Loucy (cell line): ENCODE measurements around the gene CTDSP2.

Experiments used
- H2AFZ ChIP-seq: fragments of 200-600 bp; sonication (generic); 2 replicates; pipeline ENCODE4 v1.6.0; 2016; ENCODE audit warnings: antibody characterized with exemption, mild to moderate bottlenecking, low read length, moderate library complexity
- H3F3A ChIP-seq: fragments of 200-600 bp; 2 replicates; pipeline ENCODE4 v1.6.0; 2016; ENCODE audit warnings: antibody characterized with exemption, low read depth, mild to moderate bottlenecking
- H3K27me3 ChIP-seq: fragments of 200-600 bp; sonication (generic); 2 replicates; pipeline ENCODE4 v1.6.1; 2014; ENCODE audit warnings: low read length, mild to moderate bottlenecking; ENCODE audit not compliant: insufficient read depth, poor library complexity, severe bottlenecking
- H3K36me3 ChIP-seq: fragments of 200-600 bp; sonication (generic); 2 replicates; pipeline ENCODE4 v1.6.1; 2016; ENCODE audit warnings: low read length; ENCODE audit not compliant: insufficient read depth
- H3K4me1 ChIP-seq: fragments of 200-600 bp; sonication (generic); 2 replicates; pipeline ENCODE4 v1.5.1; 2014; ENCODE audit warnings: low read length, mild to moderate bottlenecking; ENCODE audit not compliant: insufficient read depth, poor library complexity, severe bottlenecking
- H3K4me2 ChIP-seq: fragments of 200-600 bp; sonication (generic); 2 replicates; pipeline ENCODE4 v1.6.0; 2014; ENCODE audit warnings: antibody characterized with exemption, low read length, low read depth, mild to moderate bottlenecking; ENCODE audit not compliant: poor library complexity, severe bottlenecking
- H3K4me3 ChIP-seq: fragments of 200-600 bp; sonication (generic); 2 replicates; pipeline ENCODE4 v1.5.1; 2014; ENCODE audit warnings: low read length, mild to moderate bottlenecking, mixed read lengths; ENCODE audit not compliant: poor library complexity, severe bottlenecking
- H3K79me2 ChIP-seq: fragments of 200-600 bp; sonication (generic); 2 replicates; pipeline ENCODE4 v1.6.1; 2014; ENCODE audit warnings: low read length; ENCODE audit not compliant: insufficient read depth
- H3K9ac ChIP-seq: fragments of 200-600 bp; sonication (generic); 2 replicates; pipeline ENCODE4 v1.6.0; 2014; ENCODE audit warnings: mild to moderate bottlenecking, low read depth, low read length, moderate library complexity; ENCODE audit not compliant: poor library complexity, severe bottlenecking
- H3K9me2 ChIP-seq: fragments of 200-600 bp; sonication (generic); replicated peaks from 2 replicates; pipeline ENCODE4 v1.6.1; 2016; ENCODE audit warnings: low read depth, low read length, mixed read lengths
- H3K9me3 ChIP-seq: fragments of 200-600 bp; sonication (generic); 2 replicates; pipeline ENCODE4 v1.6.1; 2014; ENCODE audit warnings: mild to moderate bottlenecking, antibody characterized with exemption, low read length, low read depth; ENCODE audit not compliant: insufficient read depth
- H4K20me1 ChIP-seq: fragments of 200-600 bp; sonication (generic); 2 replicates; pipeline ENCODE4 v1.6.0; 2014; ENCODE audit warnings: antibody characterized with exemption, low read length, mild to moderate bottlenecking; ENCODE audit not compliant: insufficient read depth, poor library complexity, severe bottlenecking
- EZH2phosphoT487 ChIP-seq: fragments of 200-600 bp; IDR thresholded peaks from 2 replicates; pipeline ENCODE4 v1.6.1; 2018; ENCODE audit warnings: antibody characterized with exemption, mild to moderate bottlenecking, moderate library complexity, borderline replicate concordance
- TF ChIP-seq, protein P1 (sequence below): fragments of 200-600 bp; sonication (generic); conservative IDR thresholded peaks from 2 replicates; pipeline ENCODE4 v1.5.1; 2014; ENCODE audit warnings: mild to moderate bottlenecking, antibody characterized with exemption, low read length

Gene CTDSP2

DNA sequence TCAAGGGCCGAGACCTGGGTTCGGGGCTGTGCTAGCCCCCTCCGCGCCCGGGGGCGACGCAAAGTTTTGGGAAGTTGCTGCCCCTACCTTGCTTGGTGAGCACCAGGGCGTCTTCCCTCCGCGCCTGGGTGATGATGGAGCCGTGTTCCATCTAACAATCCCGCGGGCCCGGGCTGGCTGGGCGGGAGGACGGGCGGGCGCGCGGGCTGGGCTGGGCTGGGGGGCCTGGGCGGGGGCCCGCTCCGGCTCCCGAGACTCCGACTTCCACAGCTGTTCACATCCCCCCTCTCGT lies 298 bp downstream of the CTDSP2 start:
- peak overlapping the region; percentile 93 for H3K9ac ChIP-seq
- peak overlapping the region; percentile 89; the same call in 1 of the 2 replicates for H2AFZ ChIP-seq
- no peaks in the 10 kb centered on the region for H3K9me3 ChIP-seq
- H3K4me1 ChIP-seq: peaks cover 49% of the 10 kb centered on the region
- H4K20me1 ChIP-seq: peaks cover 40% of the 10 kb centered on the region
- TF ChIP-seq EZH2phosphoT487: no peak
- TF ChIP-seq, protein P1, sequence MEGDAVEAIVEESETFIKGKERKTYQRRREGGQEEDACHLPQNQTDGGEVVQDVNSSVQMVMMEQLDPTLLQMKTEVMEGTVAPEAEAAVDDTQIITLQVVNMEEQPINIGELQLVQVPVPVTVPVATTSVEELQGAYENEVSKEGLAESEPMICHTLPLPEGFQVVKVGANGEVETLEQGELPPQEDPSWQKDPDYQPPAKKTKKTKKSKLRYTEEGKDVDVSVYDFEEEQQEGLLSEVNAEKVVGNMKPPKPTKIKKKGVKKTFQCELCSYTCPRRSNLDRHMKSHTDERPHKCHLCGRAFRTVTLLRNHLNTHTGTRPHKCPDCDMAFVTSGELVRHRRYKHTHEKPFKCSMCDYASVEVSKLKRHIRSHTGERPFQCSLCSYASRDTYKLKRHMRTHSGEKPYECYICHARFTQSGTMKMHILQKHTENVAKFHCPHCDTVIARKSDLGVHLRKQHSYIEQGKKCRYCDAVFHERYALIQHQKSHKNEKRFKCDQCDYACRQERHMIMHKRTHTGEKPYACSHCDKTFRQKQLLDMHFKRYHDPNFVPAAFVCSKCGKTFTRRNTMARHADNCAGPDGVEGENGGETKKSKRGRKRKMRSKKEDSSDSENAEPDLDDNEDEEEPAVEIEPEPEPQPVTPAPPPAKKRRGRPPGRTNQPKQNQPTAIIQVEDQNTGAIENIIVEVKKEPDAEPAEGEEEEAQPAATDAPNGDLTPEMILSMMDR: no peak
- no peaks in the 10 kb centered on the region for H3K27me3 ChIP-seq
- H3K4me2 ChIP-seq: peak overlapping the region; percentile 83
- no peaks in the 10 kb centered on the region for H3F3A ChIP-seq
- H3K79me2 ChIP-seq: peaks cover 52% of the 10 kb centered on the region
- H3K4me3 ChIP-seq: peak overlapping the region; percentile 97
- no peaks in the 10 kb centered on the region for H3K9me2 ChIP-seq
- no peaks in the 10 kb centered on the region for H3K36me3 ChIP-seq

DNA sequence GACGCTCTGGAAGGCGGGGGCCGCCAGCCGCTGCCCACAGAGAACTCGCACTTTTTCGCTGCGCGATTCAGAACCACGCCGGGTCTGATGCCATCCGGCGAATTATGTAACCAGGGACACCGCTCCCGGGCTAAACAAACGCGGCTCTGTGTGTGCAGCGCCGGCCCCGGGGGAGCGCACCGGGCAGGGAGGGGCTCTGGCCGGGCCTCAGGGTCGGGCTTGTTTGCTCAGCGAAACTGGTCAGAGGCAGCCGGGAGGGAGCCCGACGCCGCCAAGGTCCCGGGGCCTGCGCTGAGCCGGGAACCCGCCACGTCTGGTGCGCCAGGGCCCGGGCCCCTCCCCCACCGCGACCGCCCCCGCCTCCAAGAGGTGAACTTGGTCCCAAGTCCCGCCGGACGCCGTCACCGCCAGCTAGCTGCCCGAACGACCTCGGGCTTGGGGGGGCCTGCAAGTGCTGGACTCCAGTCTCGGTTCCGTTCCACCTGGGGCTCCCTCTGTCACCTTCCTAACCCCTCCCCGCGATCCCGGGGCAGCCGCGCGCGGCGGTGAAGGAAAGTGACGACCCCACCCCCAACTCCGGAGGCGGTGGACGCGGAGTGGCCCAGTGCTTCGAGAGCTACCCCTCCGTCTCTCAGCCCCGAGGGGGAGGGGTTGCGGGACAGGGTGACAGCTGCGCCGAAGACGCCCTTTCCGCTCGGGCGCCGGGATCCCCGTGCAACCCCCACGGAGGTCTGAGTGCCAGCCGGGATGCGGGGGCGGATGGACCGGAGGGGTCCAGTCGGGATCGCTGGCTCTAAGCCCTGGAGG lies 848 bp downstream of the CTDSP2 start:
- Histone ChIP-seq H3K27me3 (no peaks in the 10 kb centered on the region), H3K9ac (peak overlapping the region; percentile 93), H3K4me2 (peak overlapping the region; percentile 83), H3K9me3 (no peaks in the 10 kb centered on the region), H3K4me3 (peak overlapping the region; percentile 97), H4K20me1 (peaks cover 46% of the 10 kb centered on the region), H2AFZ (peak overlapping the region; percentile 89; the same call in 1 of the 2 replicates), H3K4me1 (peaks cover 52% of the 10 kb centered on the region), H3K79me2 (peaks cover 58% of the 10 kb centered on the region), H3F3A (no peaks in the 10 kb centered on the region), H3K36me3 (no peaks in the 10 kb centered on the region), H3K9me2 (no peaks in the 10 kb centered on the region)
- TF ChIP-seq EZH2phosphoT487: no peak
- TF ChIP-seq, protein P1: no peak

DNA sequence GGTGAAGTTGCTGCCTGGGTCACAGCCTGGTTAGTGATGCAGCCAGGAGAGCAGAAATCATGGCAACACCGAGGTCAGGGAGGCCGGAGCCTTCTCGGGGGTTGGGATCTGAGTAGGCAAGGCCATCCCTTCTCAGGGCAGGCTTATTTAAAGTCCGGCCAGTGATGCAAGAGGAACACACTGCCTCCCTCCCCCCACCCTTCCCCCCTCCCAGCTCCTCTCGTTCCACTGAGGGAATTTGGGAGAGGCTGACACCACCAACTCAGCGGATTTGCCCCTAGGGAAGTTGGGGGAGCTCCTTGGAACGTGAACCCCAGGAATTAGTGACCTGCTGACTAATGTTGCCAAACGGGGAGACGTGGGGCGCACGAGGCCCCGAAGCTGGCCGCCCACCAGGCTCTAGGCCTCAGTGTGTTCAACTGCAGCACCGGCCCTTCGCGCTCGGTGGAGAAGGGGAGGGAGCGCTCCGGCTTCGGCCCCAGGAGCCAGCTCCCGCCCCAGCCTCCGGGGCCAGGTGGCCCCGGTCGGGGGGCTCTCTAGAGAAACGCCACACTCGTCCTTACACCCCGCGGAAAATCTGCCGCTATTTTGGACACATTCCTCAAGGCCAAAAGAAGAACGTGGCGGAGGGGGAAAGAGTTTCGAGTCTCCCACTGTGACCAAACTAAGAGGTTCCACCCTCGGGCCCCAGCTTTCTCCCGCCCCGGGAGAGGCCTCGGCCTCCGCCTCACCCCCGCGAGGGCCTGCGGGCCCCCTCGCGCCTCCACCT lies 1.6 kb downstream of the CTDSP2 start:
- Histone ChIP-seq H4K20me1 (peaks cover 54% of the 10 kb centered on the region), H2AFZ (no peak overlapping the region), H3K4me2 (peak overlapping the region; percentile 83)

More for the DNA sequence above, 1.6 kb downstream of the CTDSP2 start:
- TF ChIP-seq, protein P1: no peak
- no peak for TF ChIP-seq EZH2phosphoT487
- H3K27me3 ChIP-seq: no peaks in the 10 kb centered on the region
- H3F3A ChIP-seq: no peaks in the 10 kb centered on the region
- peaks cover 66% of the 10 kb centered on the region for H3K79me2 ChIP-seq
- no peaks in the 10 kb centered on the region for H3K36me3 ChIP-seq
- peaks cover 60% of the 10 kb centered on the region for H3K4me1 ChIP-seq
- H3K9me3 ChIP-seq: no peaks in the 10 kb centered on the region
- peak overlapping the region; percentile 97 for H3K4me3 ChIP-seq
- H3K9me2 ChIP-seq: no peaks in the 10 kb centered on the region
- peak overlapping the region; percentile 93 for H3K9ac ChIP-seq
